Spleen (tissue), 11 donors: ENCODE data around the gene DUS2. TPM values are rescaled to one million over a fixed set of nuclear protein-coding genes. Genes with fewer than 3 reads are reported as not detected.

ENCODE experiments used
- DNase-seq: peaks from one replicate; pipeline ENCODE4 v3.0.0-alpha.2; 2020
- H3K27ac ChIP-seq, 8 donors: fragments of 200-600 bp; sonication (generic) in 7 of 8; 1 replicate in 4 of 8; 2 replicates in 4 of 8; pipeline versions ENCODE4 v1.5.0 to v1.8.0; 2016 to 2021; ENCODE audit warnings: inconsistent platforms in 4 of 8, mild to moderate bottlenecking in 4 of 8, moderate library complexity in 1 of 8
- H3K27me3 ChIP-seq, 7 donors: fragments of 200-600 bp; sonication (generic) in 6 of 7; replicated peaks in 1 of 7; 1 replicate in 4 of 7; 2 replicates in 3 of 7; pipeline versions ENCODE4 v1.5.0 to v1.8.0; 2016 to 2021; ENCODE audit warnings: inconsistent platforms in 3 of 7, mild to moderate bottlenecking in 1 of 7
- H3K36me3 ChIP-seq, 6 donors: fragments of 200-600 bp; sonication (generic) in 5 of 6; 1 replicate in 4 of 6; 2 replicates in 2 of 6; pipeline versions ENCODE4 v1.5.0 to v1.8.0; 2016 to 2021; ENCODE audit warnings: inconsistent platforms in 2 of 6
- H3K4me1 ChIP-seq, 6 donors: fragments of 200-600 bp; sonication (generic) in 5 of 6; 1 replicate in 3 of 6; 2 replicates in 3 of 6; pipeline versions ENCODE4 v1.5.0 to v1.8.0; 2016 to 2021; ENCODE audit warnings: inconsistent platforms in 3 of 6
- H3K4me3 ChIP-seq, 8 donors: fragments of 200-600 bp; sonication (generic) in 7 of 8; 1 replicate in 4 of 8; 2 replicates in 4 of 8; pipeline versions ENCODE4 v1.5.0 to v1.8.0; 2016 to 2021; ENCODE audit warnings: inconsistent platforms in 4 of 8, mild to moderate bottlenecking in 4 of 8, moderate library complexity in 2 of 8
- H3K9me3 ChIP-seq, 8 donors: fragments of 200-600 bp; sonication (generic) in 7 of 8; 1 replicate in 4 of 8; 2 replicates in 4 of 8; pipeline versions ENCODE4 v1.5.0 to v1.8.0; 2016 to 2021; ENCODE audit warnings: inconsistent platforms in 4 of 8
- CTCF ChIP-seq, 11 experiments: fragments of 200-600 bp in 7 of 11; fragments of 450-650 bp in 4 of 11; sonication (generic) in 4 of 11; IDR thresholded peaks in 8 of 11; conservative IDR thresholded peaks in 3 of 11; 1 replicate in 7 of 11; 2 replicates in 4 of 11; pipeline versions ENCODE4 v1.4.0 to v1.8.0; 2016 to 2021; ENCODE audit warnings: antibody characterized with exemption in 11 of 11, inconsistent platforms in 4 of 11, mild to moderate bottlenecking in 1 of 11
- POLR2A ChIP-seq, 3 donors: fragments of 450-650 bp; IDR thresholded peaks; one replicate each; pipeline ENCODE4 v1.5.1; 2017; ENCODE audit warnings: antibody characterized with exemption in 3 of 3, mild to moderate bottlenecking in 1 of 3
- POLR2AphosphoS5 ChIP-seq, 3 donors: sonication (generic); formaldehyde crosslinking; IDR thresholded peaks; one replicate each; pipeline ENCODE4 v1.5.1; 2017; ENCODE audit warnings: antibody characterized with exemption in 3 of 3
- WGBS, 5 donors: extraction: QIAGEN DNeasy Blood & Tissue Kit in 3 of 5; methylation state at CpG; one replicate each; pipeline versions ENCODE4 v1.1.5 to v1.1.7; 2013 to 2018; 5-methylcytosine and 5-hydroxymethylcytosine counted together
- intact Hi-C: fragments of 100-400 bp; cut with DNase I; formaldehyde crosslinking; loops from one replicate; pipeline ENCODE4 v1.15.0; 2023; ENCODE audit warnings: low total_unique reads
- polyA plus RNA-seq, 3 donors: library from polyadenylated mRNA; stranded (reverse); fragments of 200-250 nt; gene quantifications; one replicate each; pipeline ENCODE4 v1.2.1, GENCODE V29; 2013
- total RNA-seq, 7 donors: library from RNA; depleted of rRNA in 3 of 7; stranded (reverse); fragments of >200 nt in 3 of 7; fragmentation: NEBNext Ultra II Directional in 4 of 7; extraction: Animal tissue kit (Norgen Biotek cat#: 25700) in 4 of 7; gene quantifications; one replicate each; pipeline versions ENCODE4 v1.1.0 to v1.2.1, GENCODE V29; 2016 to 2021
- donor health status: healthy with polysubstance abuse.
- donor health status: DM: no; HTN: no; CAD: no; lungs with moderate emphysema.
- donor health status: DM: no; HTN: no; CAD: no.
- donor health status: Bipolar disorder and iron deficiency.
- donor health status: healthy.
- donor health status: DM: no; HTN: no; CAD: no.
- donor health status: DM: yes; HTN: yes; CAD: no.

DUS2 gene
- total and polyA plus RNA-seq, 10 donors = 17.4 to 31.7 (median 27.1) TPM

- 73 to 94% (median 78%) methylated on average over 6 of the region's 6 CpGs for WGBS, 5 donors
- Histone ChIP-seq H3K4me3 (no peak overlapping the region), H3K27ac (peak overlapping the region in 4 of 8 donors; percentile 48 to 82 (median 78)), H3K4me1 (peaks cover 29 to 94% (median 60%) of the 10 kb centered on the region in 6 donors), H3K36me3 (peaks cover 0 to 97% (median 15%) of the 10 kb centered on the region in 6 donors), H3K9me3 (no peaks in the 10 kb centered on the region), H3K27me3 (no peaks in the 10 kb centered on the region)
- DNase-seq = no peak
- intact Hi-C loops = no loop called here
- TF ChIP-seq POLR2AphosphoS5 (IDR thresholded peaks at IDR 0.05) (no peak), POLR2A (IDR thresholded peaks at IDR 0.05) (no peak), CTCF (IDR thresholded peaks at IDR 0.05 in 8 of 11, conservative IDR thresholded peaks at IDR 0.05 in 3 of 11) (no peak)
These were observed 42.7 kb downstream of the DUS2 start for GRCh38 chr16:68065716-68066305.

GRCh38 chr16:68066763-68067162, 43.7 kb downstream of the DUS2 start:
- Histone ChIP-seq H3K27ac (peak overlapping the region in 3 of 8 donors; percentile 38 to 82 (median 75)), H3K4me3 (no peak overlapping the region), H3K9me3 (no peaks in the 10 kb centered on the region), H3K4me1 (peaks cover 39 to 94% (median 60%) of the 10 kb centered on the region in 6 donors), H3K27me3 (no peaks in the 10 kb centered on the region), H3K36me3 (peaks cover 0 to 97% (median 16%) of the 10 kb centered on the region in 6 donors)
- no peak for TF ChIP-seq CTCF (IDR thresholded peaks at IDR 0.05 in 8 of 11, conservative IDR thresholded peaks at IDR 0.05 in 3 of 11)
- TF ChIP-seq POLR2AphosphoS5 (IDR thresholded peaks at IDR 0.05) = no peak
- TF ChIP-seq POLR2A (IDR thresholded peaks at IDR 0.05) = no peak
- intact Hi-C loops = no loop called here
- 30 to 55% (median 44%) methylated on average over 1 of the region's 1 CpG for WGBS, 5 donors
- no peak for DNase-seq

- WGBS, 5 donors = 94 to 98% (median 95%) methylated on average over 9 of the region's 9 CpGs
- TF ChIP-seq POLR2A (IDR thresholded peaks at IDR 0.05) (no peak), POLR2AphosphoS5 (IDR thresholded peaks at IDR 0.05) (no peak), CTCF (IDR thresholded peaks at IDR 0.05 in 8 of 11, conservative IDR thresholded peaks at IDR 0.05 in 3 of 11) (no peak)
These were observed 45.8 kb downstream of the DUS2 start for GRCh38 chr16:68068926-68069325.

GRCh38 chr16:68069511-68070248, 46.6 kb downstream of the DUS2 start:
- no peak for DNase-seq
- TF ChIP-seq POLR2A (IDR thresholded peaks at IDR 0.05) (no peak), POLR2AphosphoS5 (IDR thresholded peaks at IDR 0.05) (peak in 2 of 3 donors; percentile 62 to 71)
- Histone ChIP-seq H3K9me3 (no peaks in the 10 kb centered on the region), H3K27me3 (no peaks in the 10 kb centered on the region), H3K36me3 (peaks cover 0 to 97% (median 34%) of the 10 kb centered on the region in 6 donors), H3K27ac (peak overlapping the region; percentile 37 to 82 (median 74)), H3K4me3 (peak overlapping the region in 1 of 8 donors; percentile 1), H3K4me1 (peaks cover 49 to 94% (median 70%) of the 10 kb centered on the region in 6 donors)
- intact Hi-C loops = no loop called here
- 60 to 79% (median 61%) methylated on average over 6 to 7 of the region's 7 CpGs for WGBS, 5 donors

More at GRCh38 chr16:68068926-68069325, 45.8 kb downstream of the DUS2 start:
- Histone ChIP-seq H3K4me1 (peaks cover 50 to 94% (median 70%) of the 10 kb centered on the region in 6 donors), H3K27me3 (no peaks in the 10 kb centered on the region), H3K4me3 (no peak overlapping the region), H3K9me3 (no peaks in the 10 kb centered on the region), H3K36me3 (peaks cover 0 to 97% (median 32%) of the 10 kb centered on the region in 6 donors), H3K27ac (peak overlapping the region in 4 of 8 donors; percentile 73 to 82 (median 80))
- no peak for DNase-seq
- intact Hi-C loops = no loop called here
